ENCODE measurements around the gene RUFY4.

RUFY4 gene

GRCh38 chr2:218046238-218046637 is 22.8 kb upstream of the RUFY4 start:
- TF ChIP-seq, protein P1, sequence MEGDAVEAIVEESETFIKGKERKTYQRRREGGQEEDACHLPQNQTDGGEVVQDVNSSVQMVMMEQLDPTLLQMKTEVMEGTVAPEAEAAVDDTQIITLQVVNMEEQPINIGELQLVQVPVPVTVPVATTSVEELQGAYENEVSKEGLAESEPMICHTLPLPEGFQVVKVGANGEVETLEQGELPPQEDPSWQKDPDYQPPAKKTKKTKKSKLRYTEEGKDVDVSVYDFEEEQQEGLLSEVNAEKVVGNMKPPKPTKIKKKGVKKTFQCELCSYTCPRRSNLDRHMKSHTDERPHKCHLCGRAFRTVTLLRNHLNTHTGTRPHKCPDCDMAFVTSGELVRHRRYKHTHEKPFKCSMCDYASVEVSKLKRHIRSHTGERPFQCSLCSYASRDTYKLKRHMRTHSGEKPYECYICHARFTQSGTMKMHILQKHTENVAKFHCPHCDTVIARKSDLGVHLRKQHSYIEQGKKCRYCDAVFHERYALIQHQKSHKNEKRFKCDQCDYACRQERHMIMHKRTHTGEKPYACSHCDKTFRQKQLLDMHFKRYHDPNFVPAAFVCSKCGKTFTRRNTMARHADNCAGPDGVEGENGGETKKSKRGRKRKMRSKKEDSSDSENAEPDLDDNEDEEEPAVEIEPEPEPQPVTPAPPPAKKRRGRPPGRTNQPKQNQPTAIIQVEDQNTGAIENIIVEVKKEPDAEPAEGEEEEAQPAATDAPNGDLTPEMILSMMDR (conservative IDR thresholded peaks at IDR 0.05; ENCODE audit: low read depth, low read length) = no peak

DNA sequence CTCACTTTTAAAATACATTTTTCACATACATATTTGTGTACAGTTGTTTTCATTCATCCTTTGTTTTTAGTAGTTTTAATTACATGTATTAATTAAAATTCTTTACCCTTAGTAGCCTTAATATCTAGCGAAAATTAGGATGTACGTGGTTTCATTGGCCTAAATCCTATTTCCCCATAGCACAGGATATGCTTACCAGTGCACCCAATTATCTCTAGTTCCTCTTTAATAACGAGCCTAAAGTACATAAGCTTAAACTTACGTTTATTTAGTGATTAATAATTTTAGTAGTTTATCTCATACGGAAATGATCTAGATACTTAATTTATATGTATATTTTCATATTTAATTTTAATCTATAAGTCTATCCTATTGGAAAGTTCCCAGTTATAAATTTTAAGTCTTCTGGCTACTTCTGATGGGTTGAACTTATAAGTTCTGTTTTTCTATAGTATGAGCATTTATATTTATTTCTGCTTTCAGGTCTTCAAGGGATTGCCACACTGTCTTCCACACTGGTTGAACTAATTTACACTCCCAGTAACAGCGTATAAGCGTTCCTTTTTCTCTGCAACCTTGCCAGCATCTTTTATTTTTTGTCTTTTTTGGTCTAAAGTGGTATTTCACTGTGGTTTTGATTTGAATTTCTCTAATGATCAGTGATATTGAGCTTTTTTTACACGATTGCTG is 21.4 kb upstream of the RUFY4 start:
- no peak overlapping the region for H3K4me3 ChIP-seq (ENCODE audit: low read length)
- no peak for DNase-seq (ENCODE audit: low read depth)
- TF ChIP-seq, protein P1 (conservative IDR thresholded peaks at IDR 0.05; ENCODE audit: low read depth, low read length) = no peak

More at GRCh38 chr2:218046238-218046637, 22.8 kb upstream of the RUFY4 start:
- H3K4me3 ChIP-seq (ENCODE audit: low read length) = no peak overlapping the region
- no peak for DNase-seq (ENCODE audit: low read depth)

DNA sequence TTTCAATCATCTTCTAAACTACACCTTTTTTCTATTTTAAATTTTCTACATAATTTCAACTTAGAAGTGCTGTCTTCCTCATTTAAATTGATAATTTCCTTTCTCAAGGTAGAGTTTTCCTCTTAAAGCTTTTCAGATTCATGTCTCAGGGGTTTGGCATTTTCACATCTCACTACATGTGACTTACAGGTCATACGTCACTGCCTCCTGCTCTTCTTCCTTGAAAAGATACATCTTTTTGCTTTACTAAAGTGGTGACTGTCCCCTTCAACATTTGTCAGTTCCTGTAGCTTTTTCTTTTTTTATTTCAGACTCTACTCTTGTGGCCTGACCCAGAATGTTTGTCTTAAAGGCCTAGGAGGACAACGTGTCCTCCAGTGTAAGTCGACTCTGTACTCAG is 17.1 kb upstream of the RUFY4 start:
- TF ChIP-seq, protein P1 (conservative IDR thresholded peaks at IDR 0.05; ENCODE audit: low read depth, low read length) = no peak
- DNase-seq (ENCODE audit: low read depth) = no peak
- H3K4me3 ChIP-seq (ENCODE audit: low read length) = no peak overlapping the region

DNA sequence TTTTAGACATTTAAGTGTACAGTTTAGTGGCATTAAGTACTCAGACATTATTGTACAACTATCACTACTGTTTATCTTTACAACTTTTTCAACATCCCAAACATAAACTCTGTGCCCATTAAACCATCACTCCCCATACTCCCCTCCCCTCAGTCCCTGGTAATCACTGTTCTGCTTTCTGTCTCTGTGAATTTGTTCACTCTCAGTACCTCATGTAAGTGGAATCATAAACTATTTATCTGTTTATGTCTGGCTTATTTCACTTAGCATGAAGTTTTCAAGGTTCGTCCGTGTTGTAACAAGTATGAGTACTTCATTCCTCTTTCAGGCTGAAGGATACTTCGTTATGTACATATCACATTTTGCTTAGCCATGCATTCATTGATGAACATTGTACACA is 9.8 kb upstream of the RUFY4 start:
- no peak for DNase-seq (ENCODE audit: low read depth)
- TF ChIP-seq, protein P1 (conservative IDR thresholded peaks at IDR 0.05; ENCODE audit: low read depth, low read length) = no peak
- H3K4me3 ChIP-seq (ENCODE audit: low read length) = no peak overlapping the region

- DNase-seq (ENCODE audit: low read depth) = no peak
- TF ChIP-seq, protein P1 (conservative IDR thresholded peaks at IDR 0.05; ENCODE audit: low read depth, low read length) = no peak
- no peak overlapping the region for H3K4me3 ChIP-seq (ENCODE audit: low read length)
Observed at GRCh38 chr2:218060118-218060517, 8.9 kb upstream of the RUFY4 start.

GRCh38 chr2:218060950-218061660 is 7.9 kb upstream of the RUFY4 start:
- no peak for DNase-seq (ENCODE audit: low read depth)
- H3K4me3 ChIP-seq (ENCODE audit: low read length) = no peak overlapping the region
- TF ChIP-seq, protein P1 (conservative IDR thresholded peaks at IDR 0.05; ENCODE audit: low read depth, low read length) = no peak

DNA sequence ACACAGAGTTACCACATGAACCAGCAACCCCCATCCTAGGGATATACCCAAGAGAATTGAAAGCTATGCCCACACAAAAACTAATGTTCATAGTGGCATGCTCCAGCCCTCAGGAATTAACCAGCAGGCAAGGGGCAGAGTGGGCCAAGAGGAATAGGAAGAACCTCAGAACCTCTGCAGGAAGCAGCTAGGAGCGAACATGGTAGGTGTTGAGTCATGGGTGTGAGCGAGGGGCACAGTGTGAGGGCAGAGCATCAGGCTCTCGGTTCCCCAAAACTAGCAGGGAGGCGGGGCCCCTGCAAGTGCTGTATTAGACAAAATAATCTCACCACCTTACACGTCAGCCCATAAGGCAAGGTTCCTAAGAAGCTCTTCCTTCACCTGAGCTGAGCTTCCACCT is 5.6 kb upstream of the RUFY4 start:
- H3K4me3 ChIP-seq (ENCODE audit: low read length) = no peak overlapping the region
- DNase-seq (ENCODE audit: low read depth) = no peak
- TF ChIP-seq, protein P1 (conservative IDR thresholded peaks at IDR 0.05; ENCODE audit: low read depth, low read length) = no peak

Measured in retinal pigment epithelial cell (primary cell).